ENCODE measurements around the gene MAGI1. TPM values are rescaled to one million over a fixed set of nuclear protein-coding genes. Genes with fewer than 3 reads are reported as not detected.

The MAGI1 gene
- polyA plus RNA-seq, 3 donors: not detected

DNA sequence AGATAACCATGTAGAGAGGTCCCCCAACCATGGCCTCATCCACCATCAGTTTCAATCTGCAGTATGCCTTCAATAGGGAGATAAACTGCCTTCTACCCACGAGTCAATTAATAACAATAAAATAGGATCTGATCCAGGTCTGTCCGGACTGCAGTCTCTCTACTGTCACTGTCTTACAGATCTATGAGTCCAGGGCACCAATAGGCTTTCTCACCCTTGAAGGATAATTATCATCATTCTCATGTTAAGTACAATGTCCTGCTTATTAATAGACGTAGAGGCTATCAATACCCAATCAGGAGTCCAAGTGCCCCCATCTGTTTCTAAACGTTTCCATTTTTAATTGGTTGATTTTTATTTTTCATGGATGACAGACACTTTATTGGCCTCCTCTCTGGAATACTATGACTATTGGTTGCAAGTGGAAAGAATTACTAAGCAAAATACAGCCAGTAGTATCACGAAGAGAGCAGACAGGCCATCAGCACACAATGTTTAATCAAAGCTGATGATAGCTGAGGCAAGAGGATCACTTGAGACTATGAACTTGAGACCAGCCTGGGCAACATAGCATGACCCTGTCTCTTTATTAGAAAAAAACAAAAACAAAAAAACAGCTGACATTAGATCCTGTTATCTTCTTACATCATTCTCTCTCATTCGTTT, 480.7 kb downstream of the MAGI1 start:
- H3K36me3 ChIP-seq (replicated peaks in 1 of 2; ENCODE audit: control insufficient read depth in 1 of 2, insufficient read depth in 2 of 2, low read length in 2 of 2): no peaks in the 10 kb centered on the region
- no peak overlapping the region for H3K4me3 Mint-ChIP-seq

DNA sequence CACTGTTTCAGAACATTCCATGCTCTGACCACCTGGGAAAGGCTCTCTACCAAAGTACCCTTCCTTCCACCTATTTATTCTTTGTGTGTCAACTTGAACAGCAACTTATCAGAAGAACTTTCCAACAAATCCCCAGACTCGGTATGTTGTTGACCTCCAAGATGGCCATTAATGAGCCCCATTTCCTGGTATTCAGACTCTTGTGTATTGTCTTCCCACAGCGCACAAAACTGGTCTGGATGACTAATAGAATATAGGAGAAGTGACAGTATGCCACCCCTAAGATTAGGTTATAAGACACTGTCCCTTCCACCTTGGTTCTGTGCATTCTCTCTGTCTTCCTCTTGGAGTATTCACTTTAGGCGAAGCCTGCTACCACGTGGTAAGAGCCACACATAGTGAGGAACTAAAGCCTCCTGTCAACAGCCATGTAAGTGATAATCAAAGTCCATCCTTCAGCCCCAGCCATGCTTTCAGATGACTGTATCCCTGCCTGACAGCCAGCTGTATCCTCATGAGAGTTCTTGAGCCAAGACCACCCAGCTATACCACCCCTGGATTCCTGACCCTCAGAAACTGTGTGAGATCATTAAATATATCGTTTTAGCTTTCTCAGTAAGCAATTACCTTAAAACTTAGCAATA, 481.7 kb downstream of the MAGI1 start:
- H3K36me3 ChIP-seq (replicated peaks in 1 of 2; ENCODE audit: control insufficient read depth in 1 of 2, insufficient read depth in 2 of 2, low read length in 2 of 2): no peaks in the 10 kb centered on the region
- H3K4me1 ChIP-seq (ENCODE audit: control insufficient read depth in 1 of 2, insufficient read depth in 2 of 2, low read length in 2 of 2): no peaks in the 10 kb centered on the region
- H2AFZ ChIP-seq (ENCODE audit: insufficient read depth, low read depth, low read length, poor library complexity, severe bottlenecking): no peak overlapping the region
- TF ChIP-seq, protein P1, sequence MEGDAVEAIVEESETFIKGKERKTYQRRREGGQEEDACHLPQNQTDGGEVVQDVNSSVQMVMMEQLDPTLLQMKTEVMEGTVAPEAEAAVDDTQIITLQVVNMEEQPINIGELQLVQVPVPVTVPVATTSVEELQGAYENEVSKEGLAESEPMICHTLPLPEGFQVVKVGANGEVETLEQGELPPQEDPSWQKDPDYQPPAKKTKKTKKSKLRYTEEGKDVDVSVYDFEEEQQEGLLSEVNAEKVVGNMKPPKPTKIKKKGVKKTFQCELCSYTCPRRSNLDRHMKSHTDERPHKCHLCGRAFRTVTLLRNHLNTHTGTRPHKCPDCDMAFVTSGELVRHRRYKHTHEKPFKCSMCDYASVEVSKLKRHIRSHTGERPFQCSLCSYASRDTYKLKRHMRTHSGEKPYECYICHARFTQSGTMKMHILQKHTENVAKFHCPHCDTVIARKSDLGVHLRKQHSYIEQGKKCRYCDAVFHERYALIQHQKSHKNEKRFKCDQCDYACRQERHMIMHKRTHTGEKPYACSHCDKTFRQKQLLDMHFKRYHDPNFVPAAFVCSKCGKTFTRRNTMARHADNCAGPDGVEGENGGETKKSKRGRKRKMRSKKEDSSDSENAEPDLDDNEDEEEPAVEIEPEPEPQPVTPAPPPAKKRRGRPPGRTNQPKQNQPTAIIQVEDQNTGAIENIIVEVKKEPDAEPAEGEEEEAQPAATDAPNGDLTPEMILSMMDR (IDR thresholded peaks at IDR 0.05): no peak
- WGBS (ENCODE audit: insufficient coverage): 90% methylated on average over 2 of the region's 5 CpGs
- peaks cover 0 to 4% (median 0%) of the 10 kb centered on the region in 7 donors for H3K9me3 Mint-ChIP-seq
- H3K79me2 ChIP-seq (ENCODE audit: insufficient read depth, low read length): no peaks in the 10 kb centered on the region
- H3K4me3 ChIP-seq (replicated peaks in 1 of 3; ENCODE audit: low read depth in 2 of 3, low read length in 3 of 3): no peak overlapping the region
- no peak overlapping the region for H3K27ac Mint-ChIP-seq
- H3K36me3 Mint-ChIP-seq: no peaks in the 10 kb centered on the region
- no peaks in the 10 kb centered on the region for H4K20me1 ChIP-seq (ENCODE audit: insufficient read depth, low read length)
- no peak overlapping the region for H3K4me3 Mint-ChIP-seq
- DNase-seq: no peak
- intact Hi-C loops (cut with micrococcal nuclease): no loop called here
- no peak overlapping the region for H3K4me2 ChIP-seq (replicated peaks; ENCODE audit: extremely low read depth, low read length, poor library complexity, severe bottlenecking)
- H3K27ac ChIP-seq (ENCODE audit: low read depth in 1 of 2, low read length in 2 of 2): no peak overlapping the region
- peaks cover 0 to 2% (median 0%) of the 10 kb centered on the region in 3 donors for H3K27me3 Mint-ChIP-seq (ENCODE audit: low read depth in 3 of 3)
- peaks cover 0 to 4% of the 10 kb centered on the region in 2 donors for H3K9me3 ChIP-seq (replicated peaks in 1 of 2; ENCODE audit: control insufficient read depth in 1 of 2, insufficient read depth in 1 of 2, low read length in 2 of 2)
- no peaks in the 10 kb centered on the region for H3K27me3 ChIP-seq (ENCODE audit: control insufficient read depth in 2 of 2, insufficient read depth in 2 of 2, low read length in 2 of 2)
- H3K4me1 Mint-ChIP-seq: no peaks in the 10 kb centered on the region
- H3K9ac ChIP-seq (ENCODE audit: insufficient read depth, low read length, poor library complexity, severe bottlenecking): no peak overlapping the region

More for the DNA sequence above, 480.7 kb downstream of the MAGI1 start:
- Histone ChIP-seq H3K4me3 (replicated peaks in 1 of 3; ENCODE audit: low read depth in 2 of 3, low read length in 3 of 3) (no peak overlapping the region), H3K9me3 (replicated peaks in 1 of 2; ENCODE audit: control insufficient read depth in 1 of 2, insufficient read depth in 1 of 2, low read length in 2 of 2) (peaks cover 0 to 4% of the 10 kb centered on the region in 2 donors), H3K4me2 (replicated peaks; ENCODE audit: extremely low read depth, low read length, poor library complexity, severe bottlenecking) (no peak overlapping the region), H3K27me3 (ENCODE audit: control insufficient read depth in 2 of 2, insufficient read depth in 2 of 2, low read length in 2 of 2) (no peaks in the 10 kb centered on the region), H3K27ac (ENCODE audit: low read depth in 1 of 2, low read length in 2 of 2) (no peak overlapping the region), H3K9ac (ENCODE audit: insufficient read depth, low read length, poor library complexity, severe bottlenecking) (no peak overlapping the region), H2AFZ (ENCODE audit: insufficient read depth, low read depth, low read length, poor library complexity, severe bottlenecking) (no peak overlapping the region), H4K20me1 (ENCODE audit: insufficient read depth, low read length) (no peaks in the 10 kb centered on the region), H3K79me2 (ENCODE audit: insufficient read depth, low read length) (no peaks in the 10 kb centered on the region), H3K4me1 (ENCODE audit: control insufficient read depth in 1 of 2, insufficient read depth in 2 of 2, low read length in 2 of 2) (no peaks in the 10 kb centered on the region)
- TF ChIP-seq, protein P1 (IDR thresholded peaks at IDR 0.05): no peak
- Mint-ChIP-seq H3K27ac (no peak overlapping the region), H3K9me3 (peaks cover 0 to 4% (median 0%) of the 10 kb centered on the region in 7 donors), H3K27me3 (ENCODE audit: low read depth in 3 of 3) (peaks cover 0 to 2% (median 0%) of the 10 kb centered on the region in 3 donors), H3K4me1 (no peaks in the 10 kb centered on the region), H3K36me3 (no peaks in the 10 kb centered on the region)
- WGBS (ENCODE audit: insufficient coverage): 100% methylated on average over 1 of the region's 6 CpGs
- DNase-seq: no peak
- intact Hi-C loops (cut with micrococcal nuclease): no loop called here

All from CD14-positive monocyte (primary cell).